Neuron (in vitro differentiated cells): ENCODE measurements around the gene GLIS1.

Experiments
- H2AFZ ChIP-seq: one replicate; pipeline ENCODE4 v1.6.1; 2013; ENCODE audit warnings: low read depth, mild to moderate bottlenecking, inconsistent platforms, low read length, moderate library complexity
- H3K27me3 ChIP-seq: one replicate; pipeline ENCODE4 v1.6.1; 2013; ENCODE audit warnings: low read length; ENCODE audit not compliant: insufficient read depth
- H3K36me3 ChIP-seq: one replicate; pipeline ENCODE4 v1.6.1; 2013; ENCODE audit warnings: low read length; ENCODE audit not compliant: insufficient read depth
- H3K4me1 ChIP-seq: one replicate; pipeline ENCODE4 v1.6.1; 2013; ENCODE audit warnings: low read length; ENCODE audit not compliant: insufficient read depth
- H3K4me3 ChIP-seq: 2 replicates; pipeline ENCODE4 v1.5.1; 2013; ENCODE audit warnings: mild to moderate bottlenecking, low read length, moderate library complexity
- H3K9me3 ChIP-seq: one replicate; pipeline ENCODE4 v1.6.1; 2013; ENCODE audit warnings: low read length

GLIS1 gene

DNA sequence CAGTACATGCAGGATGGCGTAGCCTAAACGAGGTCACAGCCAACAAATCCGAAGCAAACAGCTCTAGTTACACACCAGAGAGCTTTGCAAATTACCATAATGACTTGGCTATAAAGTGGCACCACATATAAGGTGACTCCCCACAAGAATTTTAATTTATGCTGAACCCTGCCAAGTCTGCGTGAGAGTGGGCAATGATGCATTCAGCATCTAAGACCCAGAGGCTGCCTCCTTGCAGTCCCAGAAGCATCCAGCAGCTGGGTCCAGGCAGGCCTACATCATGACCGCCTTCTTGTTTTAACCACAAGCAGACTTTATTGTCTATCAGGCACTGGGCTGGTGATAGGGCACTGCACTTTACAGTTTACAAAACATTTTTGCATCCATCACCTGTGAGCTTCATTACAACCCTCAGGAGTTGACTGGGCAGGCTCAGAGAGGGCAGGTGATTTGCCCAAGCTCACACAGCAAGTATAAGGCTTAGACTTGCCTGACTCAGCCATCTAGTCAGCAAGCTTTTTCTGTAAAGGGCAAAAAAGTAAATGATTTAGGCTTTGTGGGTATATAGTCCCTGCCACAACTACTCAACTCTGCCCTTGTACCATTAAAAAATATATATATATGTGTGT lies 134.6 kb downstream of the GLIS1 start:
- H3K27me3 ChIP-seq: peaks cover 15% of the 10 kb centered on the region
- H3K4me3 ChIP-seq: no peak overlapping the region
- H3K36me3 ChIP-seq: no peaks in the 10 kb centered on the region
- H2AFZ ChIP-seq: no peak overlapping the region
- no peaks in the 10 kb centered on the region for H3K9me3 ChIP-seq
- no peaks in the 10 kb centered on the region for H3K4me1 ChIP-seq

DNA sequence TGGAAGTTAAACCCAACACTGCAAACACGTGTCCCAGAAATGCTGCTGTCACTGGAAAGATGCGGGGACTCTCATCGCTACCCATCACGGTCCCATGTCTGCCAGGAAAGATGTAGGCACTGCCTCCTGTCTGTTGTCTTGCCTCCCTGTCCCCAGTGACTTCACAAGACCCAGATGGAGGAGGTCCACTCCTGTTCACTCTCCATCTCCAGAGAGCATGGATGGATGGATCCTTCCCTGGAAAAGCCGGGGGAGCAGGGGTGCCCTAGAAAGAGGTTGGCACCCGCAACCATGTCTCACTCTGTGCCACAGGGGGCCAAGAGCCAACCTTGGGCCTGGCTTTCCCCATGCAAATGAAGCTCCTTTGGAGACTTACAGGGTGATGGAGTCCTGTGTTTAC lies 135.5 kb downstream of the GLIS1 start:
- Histone ChIP-seq H2AFZ (no peak overlapping the region), H3K4me1 (no peaks in the 10 kb centered on the region), H3K36me3 (no peaks in the 10 kb centered on the region), H3K4me3 (no peak overlapping the region), H3K27me3 (peaks cover 15% of the 10 kb centered on the region), H3K9me3 (no peaks in the 10 kb centered on the region)

DNA sequence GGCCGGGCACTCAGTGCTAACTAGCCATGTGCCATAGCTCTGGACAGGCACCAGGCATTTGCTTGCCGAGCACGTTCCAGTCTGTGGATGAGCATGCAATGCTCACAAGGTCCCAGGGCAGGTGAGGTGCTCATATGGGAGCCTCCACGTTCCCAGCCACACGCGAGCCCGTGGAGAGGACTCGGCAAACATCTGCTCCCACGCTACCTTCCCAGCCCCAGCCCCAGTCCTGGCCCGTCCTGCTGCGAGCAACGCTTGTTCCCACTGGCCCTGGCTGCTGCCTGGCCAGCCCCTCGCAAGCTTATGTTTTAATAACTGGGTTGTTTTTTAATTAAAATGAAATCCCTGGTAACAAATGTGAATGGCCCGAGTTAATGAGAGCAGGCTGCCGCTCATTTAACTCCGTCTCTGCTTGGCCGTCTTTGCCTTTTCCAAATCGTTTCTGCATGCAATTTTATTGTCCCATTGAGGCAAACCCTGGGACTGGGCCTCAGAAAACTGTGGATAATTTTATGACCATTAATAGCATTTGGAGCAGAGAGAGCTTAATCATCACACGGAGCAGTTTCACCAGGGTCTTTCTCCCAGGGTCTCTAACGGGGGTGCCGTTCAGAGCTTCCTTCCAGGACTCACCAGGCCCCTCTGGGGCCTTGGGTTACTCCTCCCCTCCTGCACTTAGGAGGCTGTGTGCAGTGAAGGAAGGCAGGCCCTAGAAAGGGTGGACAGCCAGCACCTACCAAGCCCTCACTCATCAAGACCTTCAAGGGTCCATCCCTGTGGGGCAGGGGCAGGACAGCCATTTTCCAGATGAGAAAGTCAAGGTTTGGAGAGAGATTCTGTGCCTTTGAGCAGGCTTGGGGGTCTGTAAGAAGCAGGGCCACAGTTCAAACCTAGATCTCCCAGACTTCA lies 136.8 kb downstream of the GLIS1 start:
- Histone ChIP-seq H3K36me3 (no peaks in the 10 kb centered on the region), H2AFZ (no peak overlapping the region)

DNA sequence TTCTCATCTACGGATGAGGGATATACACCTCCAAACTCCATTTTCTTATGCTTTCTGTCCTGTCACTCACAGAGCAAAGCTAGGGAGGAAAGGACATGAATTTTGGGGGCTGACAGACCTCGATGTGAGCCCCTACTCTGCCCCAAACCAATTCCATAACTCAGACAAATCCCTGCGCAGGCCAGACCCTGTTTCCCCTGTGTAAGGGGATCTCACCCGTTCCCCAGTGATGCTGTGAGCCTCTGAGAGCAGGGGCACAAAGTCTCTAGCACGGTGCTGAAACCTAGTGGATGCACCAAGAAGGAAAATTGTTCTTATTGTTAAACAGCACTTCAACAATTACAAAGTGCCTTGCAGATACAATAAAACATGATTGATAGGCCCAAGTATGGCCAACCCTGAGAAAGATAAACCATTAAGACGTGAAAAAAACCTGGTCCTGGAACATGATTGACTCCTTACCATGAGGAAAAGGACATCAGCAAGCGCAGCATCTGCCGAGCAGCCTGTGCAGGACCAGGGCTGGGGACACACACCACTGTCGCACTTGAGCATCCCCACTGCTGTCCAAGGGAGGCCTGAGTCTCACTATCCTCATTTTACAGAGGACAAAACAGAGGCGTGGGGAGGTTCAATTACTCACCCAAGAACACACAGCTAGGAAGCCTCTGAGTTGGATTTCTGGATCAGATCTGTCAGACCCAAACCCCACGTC lies 137.8 kb downstream of the GLIS1 start:
- Histone ChIP-seq H3K36me3 (no peaks in the 10 kb centered on the region), H2AFZ (no peak overlapping the region), H3K4me3 (no peak overlapping the region), H3K4me1 (no peaks in the 10 kb centered on the region), H3K27me3 (peaks cover 12% of the 10 kb centered on the region), H3K9me3 (no peaks in the 10 kb centered on the region)

More for the DNA sequence above, 136.8 kb downstream of the GLIS1 start:
- peaks cover 15% of the 10 kb centered on the region for H3K27me3 ChIP-seq
- H3K4me1 ChIP-seq: no peaks in the 10 kb centered on the region
- no peak overlapping the region for H3K4me3 ChIP-seq
- H3K9me3 ChIP-seq: no peaks in the 10 kb centered on the region

DNA sequence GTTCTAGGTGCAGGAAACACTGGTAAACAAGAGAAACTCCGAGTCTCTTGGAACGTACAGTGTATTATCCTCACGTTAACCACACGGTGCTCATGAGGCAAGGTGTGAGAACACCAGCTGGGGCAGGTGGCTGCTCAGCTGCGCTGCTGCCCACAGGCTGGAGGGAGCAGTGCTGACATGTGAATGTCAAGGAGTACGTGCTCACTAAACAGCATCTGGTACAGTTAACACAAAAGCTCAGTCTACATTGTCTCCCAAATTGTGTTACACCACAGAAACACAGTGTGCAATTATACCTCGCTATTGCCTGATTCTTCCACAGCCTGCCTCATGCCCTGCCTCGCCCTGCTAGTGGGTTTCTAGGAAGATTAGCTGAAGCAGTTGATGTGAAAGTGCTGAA lies 138.4 kb downstream of the GLIS1 start:
- Histone ChIP-seq H3K27me3 (peaks cover 12% of the 10 kb centered on the region), H3K9me3 (no peaks in the 10 kb centered on the region), H3K36me3 (no peaks in the 10 kb centered on the region), H2AFZ (no peak overlapping the region), H3K4me3 (no peak overlapping the region), H3K4me1 (no peaks in the 10 kb centered on the region)

DNA sequence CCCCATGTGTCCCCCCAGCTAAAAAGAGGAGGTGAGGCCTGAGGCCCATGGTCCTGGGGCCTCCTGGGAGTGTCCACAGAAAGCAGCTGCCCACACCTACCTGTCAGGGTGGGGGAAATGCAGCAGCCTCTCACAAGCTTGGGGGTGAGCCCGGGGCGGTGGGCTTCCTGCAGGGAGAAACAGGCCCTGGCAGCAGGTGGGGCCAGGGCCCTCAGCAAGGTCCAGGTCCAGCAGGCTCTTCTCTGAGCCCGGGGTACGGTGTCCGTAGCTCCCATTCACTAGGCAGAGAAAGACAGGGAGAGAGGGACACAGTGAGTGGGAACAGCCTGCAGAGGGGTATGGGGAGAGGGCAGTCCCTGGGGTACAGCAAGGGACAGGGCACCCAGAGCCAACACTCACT lies 139.0 kb downstream of the GLIS1 start:
- Histone ChIP-seq H2AFZ (no peak overlapping the region), H3K4me3 (no peak overlapping the region), H3K36me3 (no peaks in the 10 kb centered on the region), H3K9me3 (no peaks in the 10 kb centered on the region), H3K4me1 (no peaks in the 10 kb centered on the region), H3K27me3 (peaks cover 10% of the 10 kb centered on the region)

DNA sequence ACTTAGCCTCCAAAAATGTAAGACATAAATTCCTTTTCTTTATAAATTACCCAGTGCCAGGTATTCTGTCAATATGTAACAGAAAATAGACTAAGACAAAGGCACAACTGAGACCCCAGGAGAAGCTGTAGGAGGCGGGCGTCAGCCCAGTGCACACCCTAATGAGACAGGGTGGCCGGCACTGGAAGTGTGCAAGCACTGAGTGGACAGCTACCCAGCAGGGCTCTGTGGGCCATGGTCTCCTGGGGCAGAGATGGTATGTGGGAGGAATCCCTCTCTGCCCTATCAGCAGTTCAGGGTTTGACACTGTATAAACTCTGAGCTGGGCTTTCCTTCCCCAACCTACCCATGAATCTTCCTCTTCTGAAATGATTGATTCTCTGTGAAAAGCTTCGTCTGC lies 139.5 kb downstream of the GLIS1 start:
- Histone ChIP-seq H3K9me3 (no peaks in the 10 kb centered on the region), H3K4me1 (no peaks in the 10 kb centered on the region), H2AFZ (no peak overlapping the region), H3K36me3 (no peaks in the 10 kb centered on the region), H3K4me3 (no peak overlapping the region), H3K27me3 (peaks cover 13% of the 10 kb centered on the region)

DNA sequence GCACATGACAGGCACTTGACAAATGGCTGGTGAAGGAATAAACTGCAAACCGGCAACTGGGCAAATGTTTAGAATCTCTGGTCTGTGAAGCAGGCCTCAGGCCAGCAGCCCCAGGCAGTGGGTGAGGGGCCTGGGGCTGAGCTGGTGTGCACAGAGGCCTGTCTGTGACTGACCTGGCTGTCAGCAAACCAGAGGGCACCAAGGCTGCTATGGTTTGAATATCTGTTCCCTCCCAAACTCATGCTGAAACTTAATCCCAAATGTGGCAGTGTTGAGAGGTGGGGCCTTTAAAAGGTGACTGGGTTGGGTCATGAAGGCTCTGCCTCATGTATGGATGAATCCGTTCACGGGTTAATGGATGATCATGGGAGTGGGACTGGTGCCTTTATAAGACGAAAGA lies 140.0 kb downstream of the GLIS1 start:
- no peaks in the 10 kb centered on the region for H3K4me1 ChIP-seq
- H3K4me3 ChIP-seq: no peak overlapping the region
- no peak overlapping the region for H2AFZ ChIP-seq
- peaks cover 13% of the 10 kb centered on the region for H3K27me3 ChIP-seq
- no peaks in the 10 kb centered on the region for H3K36me3 ChIP-seq
- no peaks in the 10 kb centered on the region for H3K9me3 ChIP-seq

DNA sequence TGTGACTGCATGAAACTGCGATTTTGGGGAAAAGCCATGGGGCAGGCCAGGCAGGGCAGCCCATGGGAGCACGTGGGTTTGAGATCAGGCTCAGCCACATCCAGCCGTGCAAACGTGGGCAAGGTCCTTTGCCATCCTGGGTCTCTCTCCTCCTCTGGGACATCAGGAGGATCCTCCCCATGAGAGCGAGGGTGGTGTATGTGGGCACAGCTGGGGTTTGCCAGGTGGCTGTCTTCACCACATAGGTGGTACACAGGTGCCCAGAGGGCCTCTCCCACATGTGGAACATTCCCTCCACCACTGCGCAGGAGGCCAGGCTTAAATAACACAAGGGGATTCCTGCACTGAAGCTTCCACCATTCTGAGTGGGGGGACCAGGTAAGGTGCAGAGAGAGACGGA lies 143.1 kb downstream of the GLIS1 start:
- H3K27me3 ChIP-seq: peaks cover 11% of the 10 kb centered on the region
- no peak overlapping the region for H2AFZ ChIP-seq
- H3K4me3 ChIP-seq: no peak overlapping the region
- no peaks in the 10 kb centered on the region for H3K4me1 ChIP-seq
- H3K9me3 ChIP-seq: no peaks in the 10 kb centered on the region
- no peaks in the 10 kb centered on the region for H3K36me3 ChIP-seq

DNA sequence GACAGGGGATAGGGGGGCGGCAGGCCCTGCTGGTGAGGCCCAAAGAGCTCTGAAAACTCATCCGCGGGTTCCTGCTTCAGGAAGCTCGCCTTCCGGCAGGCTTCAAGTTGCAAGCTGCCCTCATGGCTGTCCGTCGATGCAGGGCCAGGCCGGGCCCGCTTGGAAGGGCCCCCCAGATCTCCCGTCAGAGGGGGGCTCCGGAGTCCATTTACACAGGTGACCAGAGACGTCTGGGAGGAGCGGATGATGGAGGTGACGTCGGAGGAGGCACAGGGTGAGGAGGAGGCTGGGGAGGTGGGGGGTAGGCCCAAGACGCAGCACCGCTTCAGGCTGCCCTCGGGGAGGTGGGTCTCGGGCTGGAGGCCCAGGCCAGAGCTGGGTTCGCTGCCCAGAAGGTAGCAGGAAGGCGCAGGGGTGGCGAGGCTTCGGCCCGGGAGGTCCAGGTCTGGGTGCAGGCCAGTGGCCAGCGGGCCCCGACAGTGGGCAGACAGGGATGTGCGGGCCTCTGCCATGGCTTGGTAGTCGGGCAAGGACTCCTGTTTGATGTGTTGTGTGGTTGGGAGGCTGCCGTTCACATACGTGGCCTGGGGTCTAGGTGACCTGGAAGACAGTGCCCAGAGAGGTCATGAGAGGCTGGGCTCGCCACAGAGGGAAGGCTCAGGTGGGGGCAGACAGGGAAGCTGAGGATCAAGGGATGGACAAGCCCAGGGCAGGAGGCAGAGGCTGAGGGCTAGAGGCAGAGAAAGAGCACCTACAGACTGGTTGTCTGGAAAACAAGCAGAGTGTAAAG lies 144.4 kb downstream of the GLIS1 start:
- Histone ChIP-seq H3K9me3 (no peaks in the 10 kb centered on the region), H2AFZ (no peak overlapping the region), H3K36me3 (no peaks in the 10 kb centered on the region), H3K4me3 (no peak overlapping the region), H3K27me3 (peaks cover 4% of the 10 kb centered on the region), H3K4me1 (no peaks in the 10 kb centered on the region)

DNA sequence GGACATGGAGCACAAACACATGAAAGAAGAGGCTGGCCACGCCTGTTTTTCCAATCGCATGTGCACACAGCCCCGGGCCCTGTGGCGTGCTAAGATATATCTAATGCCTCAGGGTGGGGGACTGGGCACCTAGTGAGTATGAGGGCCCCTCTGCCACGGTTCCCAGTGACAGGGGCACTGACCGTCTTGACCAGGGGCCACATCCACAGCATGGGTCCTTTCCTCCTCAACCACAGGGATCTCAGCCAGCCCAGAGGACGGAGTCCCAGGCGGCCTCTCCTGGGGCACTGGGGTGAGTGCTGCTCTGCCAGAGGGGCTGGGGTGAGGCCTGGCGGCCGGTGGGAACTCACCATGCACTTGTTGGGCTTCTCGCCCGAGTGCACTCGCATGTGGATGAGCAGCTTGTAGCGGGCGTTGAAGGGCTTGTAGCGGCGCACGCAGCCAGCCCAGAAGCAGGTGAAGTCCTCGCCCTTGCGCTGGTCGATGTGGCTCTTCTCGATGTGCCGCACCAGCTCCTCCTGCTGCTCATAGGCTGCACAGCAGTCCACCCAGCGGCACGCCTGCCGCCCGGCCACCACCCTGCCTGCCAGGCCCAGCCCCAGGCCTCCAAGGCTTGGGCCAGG lies 145.1 kb downstream of the GLIS1 start:
- H3K4me3 ChIP-seq: no peak overlapping the region
- H3K36me3 ChIP-seq: no peaks in the 10 kb centered on the region
- H2AFZ ChIP-seq: no peak overlapping the region
- H3K27me3 ChIP-seq: peaks cover 4% of the 10 kb centered on the region
- no peaks in the 10 kb centered on the region for H3K4me1 ChIP-seq
- no peaks in the 10 kb centered on the region for H3K9me3 ChIP-seq

DNA sequence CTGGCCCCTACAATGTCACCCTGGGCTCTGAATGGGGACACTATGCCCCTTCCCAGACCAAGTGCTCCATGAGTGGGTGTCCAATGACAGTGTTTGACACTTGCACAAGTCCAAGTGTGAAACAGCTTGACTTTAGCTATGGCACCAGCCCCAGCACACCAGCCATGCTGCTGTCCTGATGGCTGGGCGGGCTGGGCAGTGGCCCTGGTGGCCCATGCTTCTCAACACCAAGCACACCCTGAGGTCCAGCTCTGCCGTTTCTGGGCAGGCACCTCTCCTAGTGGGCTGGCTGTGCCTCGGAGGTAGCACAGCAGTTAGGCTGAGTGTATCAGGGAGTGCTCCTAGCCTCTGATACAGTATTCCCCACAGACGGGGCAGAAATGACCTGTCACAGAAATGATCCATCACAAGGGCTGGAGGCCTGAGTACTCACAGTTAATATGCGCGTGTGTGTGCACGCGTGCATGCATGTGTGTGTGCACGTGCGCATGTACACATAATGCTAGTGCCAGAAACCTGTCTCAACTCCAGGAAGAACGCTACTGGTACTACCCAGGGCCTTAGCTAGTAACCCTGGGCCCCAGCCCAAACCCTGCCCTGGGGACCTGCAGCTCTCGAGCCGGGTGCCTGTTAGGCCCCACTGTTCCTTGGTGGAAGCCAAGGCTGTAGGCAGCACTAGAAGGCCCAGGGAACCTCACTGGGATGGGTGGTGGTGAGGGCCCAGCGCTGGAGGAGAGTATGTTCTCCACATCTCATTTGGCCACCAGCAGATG lies 145.8 kb downstream of the GLIS1 start:
- no peaks in the 10 kb centered on the region for H3K4me1 ChIP-seq
- peaks cover 8% of the 10 kb centered on the region for H3K27me3 ChIP-seq
- no peaks in the 10 kb centered on the region for H3K9me3 ChIP-seq
- H3K4me3 ChIP-seq: no peak overlapping the region
- no peak overlapping the region for H2AFZ ChIP-seq
- no peaks in the 10 kb centered on the region for H3K36me3 ChIP-seq
